ENCODE measurements around the gene NPEPL1.

The NPEPL1 gene

DNA sequence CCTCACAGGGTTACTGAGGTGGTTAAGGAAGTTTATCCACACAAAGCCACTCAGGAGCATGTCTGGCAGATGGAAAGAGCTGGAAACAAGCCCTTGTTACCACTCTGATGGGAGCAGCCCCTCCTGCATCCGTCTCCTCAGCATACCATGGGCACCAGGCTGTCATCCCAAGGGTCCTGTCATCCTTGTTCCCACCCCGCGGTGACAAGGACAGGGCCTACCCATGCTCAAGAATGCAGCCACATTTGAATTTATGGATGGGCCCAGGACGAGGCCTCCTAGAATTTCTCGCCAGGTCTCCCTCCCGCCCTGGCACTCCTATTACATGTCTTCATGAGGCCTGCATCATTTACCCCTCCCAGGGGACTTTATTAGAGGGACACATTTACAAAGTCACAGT, 60.0 kb downstream of the NPEPL1 start:
- Histone ChIP-seq H2AFZ (ENCODE audit: low read depth, low read length) (no peak overlapping the region), H3K9ac (ENCODE audit: low read length) (no peak overlapping the region), H2BK5ac (ENCODE audit: low read depth, low read length, poor library complexity, severe bottlenecking) (no peak overlapping the region), H4K8ac (ENCODE audit: low read length) (no peak overlapping the region), H3K27me3 (ENCODE audit: control insufficient read depth in 1 of 2, insufficient read depth in 1 of 2, low read length in 2 of 2) (peaks cover 19 to 50% of the 10 kb centered on the region in 2 experiments), H3K79me1 (replicated peaks; ENCODE audit: low read length, poor library complexity, severe bottlenecking) (no peaks in the 10 kb centered on the region), H3K27ac (ENCODE audit: low read length, poor library complexity, severe bottlenecking) (no peak overlapping the region), H2BK12ac (ENCODE audit: low read length in 2 of 2) (no peak overlapping the region), H2AK5ac (ENCODE audit: low read length, severe bottlenecking) (no peak overlapping the region), H3K4me3 (ENCODE audit: insufficient read depth in 1 of 2, low read depth in 1 of 2, low read length in 2 of 2) (no peak overlapping the region), H4K91ac (ENCODE audit: low read length) (no peak overlapping the region), H2BK120ac (ENCODE audit: low read depth, low read length) (no peak overlapping the region), H3K23ac (ENCODE audit: low read length in 2 of 2) (no peak overlapping the region), H3K9me3 (ENCODE audit: control insufficient read depth, low read length) (no peaks in the 10 kb centered on the region), H3K18ac (ENCODE audit: low read depth in 1 of 2, low read length in 2 of 2) (no peak overlapping the region), H3K4me1 (ENCODE audit: control insufficient read depth, insufficient read depth, low read depth, low read length) (no peaks in the 10 kb centered on the region), H3K36me3 (ENCODE audit: control insufficient read depth in 1 of 2, insufficient read depth in 2 of 2, low read depth in 1 of 2, low read length in 2 of 2) (no peaks in the 10 kb centered on the region), H3K14ac (ENCODE audit: low read length in 2 of 2) (no peak overlapping the region), H3K4me2 (ENCODE audit: low read length, poor library complexity, severe bottlenecking) (no peak overlapping the region), H2BK15ac (ENCODE audit: low read depth, poor library complexity, severe bottlenecking) (no peak overlapping the region), H3K4ac (ENCODE audit: low read depth in 1 of 2, low read length in 2 of 2) (no peak overlapping the region)
- no peak for DNase-seq
- WGBS, result 86% methylated on average over 6 of the region's 6 CpGs

DNA sequence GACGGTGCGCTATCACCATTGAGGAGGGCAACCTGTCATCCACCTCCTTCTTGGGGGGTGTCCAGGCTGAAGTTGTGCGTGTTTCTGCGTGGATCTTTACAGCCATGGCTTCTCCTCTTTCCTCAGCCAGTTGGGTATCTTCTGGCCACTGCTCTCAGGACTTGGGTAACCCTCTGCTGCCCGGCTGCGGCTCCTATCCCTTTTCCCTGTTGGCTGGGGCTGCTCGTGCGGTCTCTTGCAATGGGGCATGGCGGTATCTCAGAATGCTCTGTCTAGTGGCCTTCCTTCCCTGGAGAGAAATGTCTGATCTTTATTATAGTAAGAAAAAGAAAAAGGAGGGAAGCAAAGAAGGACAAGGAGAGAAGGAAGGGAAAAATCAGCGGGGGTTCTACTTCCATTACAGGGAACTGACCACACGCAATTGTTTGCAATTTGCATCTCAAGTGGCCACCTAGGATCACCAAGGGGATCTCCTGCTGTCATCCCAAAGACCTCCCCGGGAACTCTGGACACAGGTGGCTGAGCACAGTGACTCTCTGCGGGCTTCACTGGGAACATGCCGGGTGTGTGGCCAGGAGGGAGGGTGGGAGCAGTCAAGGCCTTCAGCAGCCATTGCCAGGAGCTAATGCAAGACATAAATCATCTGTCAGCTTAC, 60.8 kb downstream of the NPEPL1 start:
- H3K27me3 ChIP-seq (ENCODE audit: control insufficient read depth in 1 of 2, insufficient read depth in 1 of 2, low read length in 2 of 2), result peaks cover 14 to 43% of the 10 kb centered on the region in 2 experiments
- H3K4me1 ChIP-seq (ENCODE audit: control insufficient read depth, insufficient read depth, low read depth, low read length), result no peaks in the 10 kb centered on the region
- H3K4ac ChIP-seq (ENCODE audit: low read depth in 1 of 2, low read length in 2 of 2), result no peak overlapping the region
- H3K36me3 ChIP-seq (ENCODE audit: control insufficient read depth in 1 of 2, insufficient read depth in 2 of 2, low read depth in 1 of 2, low read length in 2 of 2), result no peaks in the 10 kb centered on the region
- H2AFZ ChIP-seq (ENCODE audit: low read depth, low read length), result no peak overlapping the region
- DNase-seq, result no peak
- no peak overlapping the region for H4K8ac ChIP-seq (ENCODE audit: low read length)
- H2BK15ac ChIP-seq (ENCODE audit: low read depth, poor library complexity, severe bottlenecking), result no peak overlapping the region
- no peak overlapping the region for H2AK5ac ChIP-seq (ENCODE audit: low read length, severe bottlenecking)
- no peak overlapping the region for H3K18ac ChIP-seq (ENCODE audit: low read depth in 1 of 2, low read length in 2 of 2)
- no peaks in the 10 kb centered on the region for H3K9me3 ChIP-seq (ENCODE audit: control insufficient read depth, low read length)
- H2BK120ac ChIP-seq (ENCODE audit: low read depth, low read length), result no peak overlapping the region
- H3K14ac ChIP-seq (ENCODE audit: low read length in 2 of 2), result no peak overlapping the region
- no peak overlapping the region for H3K4me2 ChIP-seq (ENCODE audit: low read length, poor library complexity, severe bottlenecking)
- no peaks in the 10 kb centered on the region for H3K79me1 ChIP-seq (replicated peaks; ENCODE audit: low read length, poor library complexity, severe bottlenecking)
- WGBS, result 61% methylated on average over 14 of the region's 14 CpGs
- H3K27ac ChIP-seq (ENCODE audit: low read length, poor library complexity, severe bottlenecking), result no peak overlapping the region
- H4K91ac ChIP-seq (ENCODE audit: low read length), result no peak overlapping the region
- no peak overlapping the region for H2BK5ac ChIP-seq (ENCODE audit: low read depth, low read length, poor library complexity, severe bottlenecking)
- H3K23ac ChIP-seq (ENCODE audit: low read length in 2 of 2), result no peak overlapping the region
- no peak overlapping the region for H3K4me3 ChIP-seq (ENCODE audit: insufficient read depth in 1 of 2, low read depth in 1 of 2, low read length in 2 of 2)
- H2BK12ac ChIP-seq (ENCODE audit: low read length in 2 of 2), result no peak overlapping the region
- H3K9ac ChIP-seq (ENCODE audit: low read length), result no peak overlapping the region

DNA sequence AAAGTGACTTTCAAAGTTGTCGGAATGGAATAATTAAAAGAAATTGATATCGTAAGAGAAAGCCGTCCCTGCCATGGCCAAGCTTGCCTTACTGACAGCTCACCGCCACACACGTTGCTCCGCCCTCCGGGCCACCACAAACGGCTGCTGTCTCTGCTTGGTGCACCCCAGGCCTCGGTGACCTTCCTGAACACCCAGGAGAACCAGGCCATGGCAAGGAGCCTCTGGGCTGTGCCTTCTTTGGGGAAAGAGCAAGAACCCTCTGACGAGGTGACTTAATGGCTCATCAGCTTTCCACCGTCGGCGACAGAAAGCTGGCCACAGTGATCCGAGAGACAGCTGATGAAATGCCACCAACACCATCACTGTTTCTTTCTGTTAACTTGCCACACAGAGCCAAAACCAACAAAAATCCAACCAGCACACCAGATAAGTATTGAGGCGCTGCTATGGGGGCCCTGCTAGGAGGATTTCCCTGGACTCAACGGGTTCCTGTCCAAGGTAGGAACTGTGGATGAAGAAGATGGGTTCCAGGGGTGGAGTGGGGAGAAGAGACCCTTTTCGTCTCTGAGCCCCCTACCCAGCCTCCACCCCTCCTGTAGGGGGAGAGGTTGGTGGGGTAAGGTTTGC, 61.4 kb downstream of the NPEPL1 start:
- no peak overlapping the region for H3K27ac ChIP-seq (ENCODE audit: low read length, poor library complexity, severe bottlenecking)
- no peak overlapping the region for H3K4ac ChIP-seq (ENCODE audit: low read depth in 1 of 2, low read length in 2 of 2)
- no peaks in the 10 kb centered on the region for H3K9me3 ChIP-seq (ENCODE audit: control insufficient read depth, low read length)
- no peak overlapping the region for H3K23ac ChIP-seq (ENCODE audit: low read length in 2 of 2)
- H2AK5ac ChIP-seq (ENCODE audit: low read length, severe bottlenecking), result no peak overlapping the region
- WGBS, result 82% methylated on average over 14 of the region's 17 CpGs
- H4K8ac ChIP-seq (ENCODE audit: low read length), result no peak overlapping the region
- no peak overlapping the region for H4K91ac ChIP-seq (ENCODE audit: low read length)
- no peak overlapping the region for H2BK120ac ChIP-seq (ENCODE audit: low read depth, low read length)
- H3K14ac ChIP-seq (ENCODE audit: low read length in 2 of 2), result no peak overlapping the region
- no peak overlapping the region for H3K4me3 ChIP-seq (ENCODE audit: insufficient read depth in 1 of 2, low read depth in 1 of 2, low read length in 2 of 2)
- no peak overlapping the region for H3K9ac ChIP-seq (ENCODE audit: low read length)
- H3K79me1 ChIP-seq (replicated peaks; ENCODE audit: low read length, poor library complexity, severe bottlenecking), result no peaks in the 10 kb centered on the region
- H2BK5ac ChIP-seq (ENCODE audit: low read depth, low read length, poor library complexity, severe bottlenecking), result no peak overlapping the region
- H3K36me3 ChIP-seq (ENCODE audit: control insufficient read depth in 1 of 2, insufficient read depth in 2 of 2, low read depth in 1 of 2, low read length in 2 of 2), result no peaks in the 10 kb centered on the region
- no peaks in the 10 kb centered on the region for H3K4me1 ChIP-seq (ENCODE audit: control insufficient read depth, insufficient read depth, low read depth, low read length)
- H2BK15ac ChIP-seq (ENCODE audit: low read depth, poor library complexity, severe bottlenecking), result no peak overlapping the region
- no peak overlapping the region for H2AFZ ChIP-seq (ENCODE audit: low read depth, low read length)
- no peak overlapping the region for H3K4me2 ChIP-seq (ENCODE audit: low read length, poor library complexity, severe bottlenecking)
- DNase-seq, result no peak
- peaks cover 14 to 43% of the 10 kb centered on the region in 2 experiments for H3K27me3 ChIP-seq (ENCODE audit: control insufficient read depth in 1 of 2, insufficient read depth in 1 of 2, low read length in 2 of 2)
- no peak overlapping the region for H3K18ac ChIP-seq (ENCODE audit: low read depth in 1 of 2, low read length in 2 of 2)
- H2BK12ac ChIP-seq (ENCODE audit: low read length in 2 of 2), result no peak overlapping the region

DNA sequence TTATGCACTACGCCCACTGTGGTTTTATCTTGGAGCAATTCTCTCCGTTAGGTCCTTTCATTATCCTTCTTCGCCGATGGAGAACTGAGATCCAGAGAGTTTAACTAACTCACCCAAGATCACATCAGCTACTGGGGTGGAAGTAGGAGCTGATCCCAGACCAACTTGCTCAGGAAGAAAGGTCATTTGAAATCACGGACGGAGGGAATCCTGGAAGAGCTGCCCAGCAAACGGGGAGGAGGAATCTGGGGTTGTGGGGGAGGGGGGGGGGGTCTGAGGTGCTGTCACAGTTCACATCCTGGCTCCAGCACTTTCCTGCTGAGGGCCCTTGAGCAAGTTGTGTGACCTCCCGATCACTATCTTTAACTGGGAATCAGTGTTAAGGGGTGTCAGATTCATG, 62.0 kb downstream of the NPEPL1 start:
- Histone ChIP-seq H3K36me3 (ENCODE audit: control insufficient read depth in 1 of 2, insufficient read depth in 2 of 2, low read depth in 1 of 2, low read length in 2 of 2) (no peaks in the 10 kb centered on the region), H2BK5ac (ENCODE audit: low read depth, low read length, poor library complexity, severe bottlenecking) (no peak overlapping the region), H3K9ac (ENCODE audit: low read length) (no peak overlapping the region), H4K8ac (ENCODE audit: low read length) (no peak overlapping the region), H2BK120ac (ENCODE audit: low read depth, low read length) (no peak overlapping the region), H3K18ac (ENCODE audit: low read depth in 1 of 2, low read length in 2 of 2) (no peak overlapping the region), H2BK12ac (ENCODE audit: low read length in 2 of 2) (no peak overlapping the region), H3K23ac (ENCODE audit: low read length in 2 of 2) (no peak overlapping the region), H2AK5ac (ENCODE audit: low read length, severe bottlenecking) (no peak overlapping the region), H3K4me2 (ENCODE audit: low read length, poor library complexity, severe bottlenecking) (no peak overlapping the region), H2AFZ (ENCODE audit: low read depth, low read length) (no peak overlapping the region), H4K91ac (ENCODE audit: low read length) (no peak overlapping the region), H3K9me3 (ENCODE audit: control insufficient read depth, low read length) (no peaks in the 10 kb centered on the region), H3K27ac (ENCODE audit: low read length, poor library complexity, severe bottlenecking) (no peak overlapping the region), H3K27me3 (ENCODE audit: control insufficient read depth in 1 of 2, insufficient read depth in 1 of 2, low read length in 2 of 2) (peaks cover 15 to 43% of the 10 kb centered on the region in 2 experiments), H3K79me1 (replicated peaks; ENCODE audit: low read length, poor library complexity, severe bottlenecking) (no peaks in the 10 kb centered on the region), H3K4me3 (ENCODE audit: insufficient read depth in 1 of 2, low read depth in 1 of 2, low read length in 2 of 2) (no peak overlapping the region), H3K4me1 (ENCODE audit: control insufficient read depth, insufficient read depth, low read depth, low read length) (no peaks in the 10 kb centered on the region), H3K4ac (ENCODE audit: low read depth in 1 of 2, low read length in 2 of 2) (no peak overlapping the region), H3K14ac (ENCODE audit: low read length in 2 of 2) (no peak overlapping the region), H2BK15ac (ENCODE audit: low read depth, poor library complexity, severe bottlenecking) (no peak overlapping the region)
- WGBS, result 83% methylated on average over 8 of the region's 8 CpGs
- no peak for DNase-seq

Measured in mesenchymal stem cell (in vitro differentiated cells and primary cell).